HepG2 (cell line): Measurements from ENCODE around the gene ELFN1. TPM values are rescaled to one million over a fixed set of nuclear protein-coding genes. Genes with fewer than 3 reads are reported as not detected.

ENCODE experiments used
- CHD2 ChIP-seq: IDR thresholded peaks from 2 replicates; pipeline ENCODE4 v1.6.1; 2011; ENCODE audit warnings: low read depth, low read length, improper control_type of control experiment
- FOXO1 ChIP-seq: sonication (generic); formaldehyde crosslinking; IDR thresholded peaks from 2 replicates; pipeline ENCODE4 v1.4.0; 2020; ENCODE audit warnings: missing genetic modification reagents
- NCOA5 ChIP-seq: sonication (generic); formaldehyde crosslinking; IDR thresholded peaks from 2 replicates; pipeline ENCODE4 v1.4.0; 2020; ENCODE audit warnings: missing genetic modification reagents
- NFE2 ChIP-seq: sonication (generic); formaldehyde crosslinking; IDR thresholded peaks from 2 replicates; pipeline ENCODE4 v1.4.0; 2020; ENCODE audit warnings: missing genetic modification reagents
- NR1H2 ChIP-seq: sonication (generic); formaldehyde crosslinking; IDR thresholded peaks from 2 replicates; pipeline ENCODE4 v1.8.1; 2022; ENCODE audit warnings: low read depth, missing genetic modification reagents, borderline replicate concordance
- PHF20 ChIP-seq: sonication (generic); formaldehyde crosslinking; IDR thresholded peaks from 2 replicates; pipeline ENCODE4 v1.5.0; 2020; ENCODE audit warnings: mild to moderate bottlenecking, missing genetic modification reagents
- SRSF4 ChIP-seq: fragments of 200-400 bp; formaldehyde crosslinking; IDR thresholded peaks from one replicate; pipeline ENCODE4 v1.6.1; 2018; ENCODE audit warnings: mild to moderate bottlenecking, low read depth, low read length, moderate library complexity; ENCODE audit not compliant: poor library complexity, severe bottlenecking
- TRIM24 ChIP-seq: sonication (generic); formaldehyde crosslinking; IDR thresholded peaks from 2 replicates; pipeline ENCODE4 v1.8.0; 2022; ENCODE audit warnings: mild to moderate bottlenecking, missing genetic modification reagents
- ZNF225 ChIP-seq: sonication (generic); formaldehyde crosslinking; IDR thresholded peaks from 2 replicates; pipeline ENCODE4 v1.4.0; 2020; ENCODE audit warnings: mild to moderate bottlenecking, missing genetic modification reagents
- ZNF282 ChIP-seq: fragments of 450-650 bp; IDR thresholded peaks from 2 replicates; pipeline ENCODE4 v1.6.1; 2018; ENCODE audit not compliant: partially characterized antibody
- ZNF615 ChIP-seq: sonication (generic); formaldehyde crosslinking; IDR thresholded peaks from 2 replicates; pipeline ENCODE4 v1.5.0; 2020; ENCODE audit warnings: mild to moderate bottlenecking, missing genetic modification reagents, borderline replicate concordance
- ZNF737 ChIP-seq: sonication (generic); formaldehyde crosslinking; IDR thresholded peaks from 2 replicates; pipeline ENCODE4 v1.5.0; 2020; ENCODE audit warnings: missing genetic modification reagents, mild to moderate bottlenecking, borderline replicate concordance
- ZNF781 ChIP-seq: sonication (generic); formaldehyde crosslinking; IDR thresholded peaks from 2 replicates; pipeline ENCODE4 v1.5.1; 2020; ENCODE audit warnings: borderline replicate concordance, mild to moderate bottlenecking, missing genetic modification reagents; ENCODE audit errors: not compliant biosample characterization
- ZNF839 ChIP-seq: sonication (generic); formaldehyde crosslinking; IDR thresholded peaks from 2 replicates; pipeline ENCODE4 v1.4.0; 2020; ENCODE audit warnings: missing genetic modification reagents, mild to moderate bottlenecking, borderline replicate concordance
- polyA plus RNA-seq, 8 experiments: library from polyadenylated mRNA; depleted of rRNA in 3 of 8; stranded (reverse) in 7 of 8; unstranded in 1 of 8; fragments of >200 nt; fragmentation: Illumina TruSeq in 4 of 8; extraction: Trizol in 4 of 8; gene quantifications; 2 replicates each; pipeline versions ENCODE4 v1.2.1 to v1.2.3, GENCODE V29; 2011 to 2016; ENCODE audit warnings: low read depth in 4 of 8, missing spikeins in 1 of 8, mixed read lengths in 1 of 8; ENCODE audit not compliant: insufficient read depth in 1 of 8
- total RNA-seq, 5 experiments: library from RNA; depleted of rRNA; stranded (reverse); fragments of >200 nt; fragmentation: Illumina TruSeq; extraction: Trizol; gene quantifications; 2 replicates each; pipeline ENCODE4 v1.2.3, GENCODE V29; 2016; ENCODE audit warnings: low read depth in 1 of 5
- TF ChIP-seq, protein P1 (sequence below): sonication (generic); formaldehyde crosslinking; IDR thresholded peaks from 2 replicates; pipeline ENCODE4 v1.4.0; 2020; ENCODE audit warnings: missing genetic modification reagents, mild to moderate bottlenecking, borderline replicate concordance
- TF ChIP-seq, protein P2 (sequence below): IDR thresholded peaks from 2 replicates; pipeline ENCODE4 v1.6.1; 2012; ENCODE audit warnings: low read depth, low read length, improper control_type of control experiment
- TF ChIP-seq, protein P3 (sequence below): sonication (generic); formaldehyde crosslinking; IDR thresholded peaks from 2 replicates; pipeline ENCODE4 v1.9.0; 2021; ENCODE audit warnings: missing genetic modification reagents, mild to moderate bottlenecking, borderline replicate concordance
- TF ChIP-seq, protein P4 (sequence below): sonication (generic); formaldehyde crosslinking; IDR thresholded peaks from 2 replicates; pipeline ENCODE4 v1.9.0; 2021; ENCODE audit warnings: mild to moderate bottlenecking, missing genetic modification reagents

ELFN1 gene
- total and polyA plus RNA-seq, 2 of the 13 experiments (the other 11 are each of a cell fraction or from before 2014, with no cell fraction given) = 0.13 to 0.18 TPM

DNA sequence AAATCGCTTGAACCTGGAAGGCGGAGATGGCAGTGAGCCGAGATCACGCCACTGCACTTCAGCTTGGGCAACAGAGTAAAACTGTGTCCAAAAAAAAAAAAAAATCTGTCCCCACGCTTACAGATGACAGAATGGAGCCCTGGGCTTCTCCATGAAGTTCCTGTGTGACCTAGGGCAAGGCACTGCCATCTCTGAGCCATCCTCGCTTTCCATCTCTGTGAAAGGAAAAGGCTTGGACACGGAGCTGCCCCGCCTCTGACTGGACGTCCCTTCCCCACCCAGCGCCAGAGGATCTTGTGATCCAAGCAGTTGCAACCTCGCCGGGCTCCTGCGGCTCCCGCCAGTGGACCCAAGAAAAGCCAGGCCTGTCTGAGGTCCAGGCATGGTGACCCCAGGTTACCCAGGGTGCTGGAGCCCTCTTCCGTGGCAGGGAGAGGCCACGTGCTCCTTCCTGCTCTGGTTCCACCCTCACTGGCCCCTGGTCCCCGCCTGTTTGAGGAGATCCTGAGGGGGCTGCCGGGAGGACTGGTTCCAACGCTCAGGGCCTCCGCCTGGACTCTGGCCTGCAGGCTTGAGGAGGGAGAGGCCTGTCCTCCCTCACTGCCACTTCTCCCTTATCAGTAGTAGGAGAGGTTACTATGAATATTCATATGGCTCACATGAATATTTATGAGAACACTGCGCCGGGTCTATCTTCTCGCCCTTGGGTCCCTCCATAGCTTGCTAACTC, 25.6 kb upstream of the ELFN1 start (continued):
- TF ChIP-seq, protein P1, sequence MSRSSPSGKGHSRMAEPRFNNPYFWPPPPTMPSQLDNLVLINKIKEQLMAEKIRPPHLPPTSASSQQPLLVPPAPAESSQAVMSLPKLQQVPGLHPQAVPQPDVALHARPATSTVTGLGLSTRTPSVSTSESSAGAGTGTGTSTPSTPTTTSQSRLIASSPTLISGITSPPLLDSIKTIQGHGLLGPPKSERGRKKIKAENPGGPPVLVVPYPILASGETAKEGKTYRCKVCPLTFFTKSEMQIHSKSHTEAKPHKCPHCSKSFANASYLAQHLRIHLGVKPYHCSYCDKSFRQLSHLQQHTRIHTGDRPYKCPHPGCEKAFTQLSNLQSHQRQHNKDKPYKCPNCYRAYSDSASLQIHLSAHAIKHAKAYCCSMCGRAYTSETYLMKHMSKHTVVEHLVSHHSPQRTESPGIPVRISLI (CRISPR knock-in tag) = no peak
- TF ChIP-seq, protein P2, sequence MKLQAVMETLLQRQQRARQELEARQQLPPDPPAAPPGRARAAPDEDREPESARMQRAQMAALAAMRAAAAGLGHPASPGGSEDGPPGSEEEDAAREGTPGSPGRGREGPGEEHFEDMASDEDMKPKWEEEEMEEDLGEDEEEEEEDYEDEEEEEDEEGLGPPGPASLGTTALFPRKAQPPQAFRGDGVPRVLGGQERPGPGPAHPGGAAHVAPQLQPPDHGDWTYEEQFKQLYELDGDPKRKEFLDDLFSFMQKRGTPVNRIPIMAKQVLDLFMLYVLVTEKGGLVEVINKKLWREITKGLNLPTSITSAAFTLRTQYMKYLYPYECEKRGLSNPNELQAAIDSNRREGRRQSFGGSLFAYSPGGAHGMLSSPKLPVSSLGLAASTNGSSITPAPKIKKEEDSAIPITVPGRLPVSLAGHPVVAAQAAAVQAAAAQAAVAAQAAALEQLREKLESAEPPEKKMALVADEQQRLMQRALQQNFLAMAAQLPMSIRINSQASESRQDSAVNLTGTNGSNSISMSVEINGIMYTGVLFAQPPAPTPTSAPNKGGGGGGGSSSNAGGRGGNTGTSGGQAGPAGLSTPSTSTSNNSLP = no peak
- TF ChIP-seq CHD2 (no peak), ZNF282 (no peak), ZNF225 (CRISPR knock-in tag) (no peak), NCOA5 (CRISPR knock-in tag) (no peak), ZNF615 (no peak), FOXO1 (CRISPR knock-in tag) (no peak), PHF20 (CRISPR knock-in tag) (no peak), ZNF839 (CRISPR knock-in tag) (no peak), ZNF737 (no peak), SRSF4 (no peak), TRIM24 (CRISPR knock-in tag) (no peak), NR1H2 (CRISPR knock-in tag) (no peak), ZNF781 (CRISPR knock-in tag) (no peak), NFE2 (no peak)
- TF ChIP-seq, protein P3, sequence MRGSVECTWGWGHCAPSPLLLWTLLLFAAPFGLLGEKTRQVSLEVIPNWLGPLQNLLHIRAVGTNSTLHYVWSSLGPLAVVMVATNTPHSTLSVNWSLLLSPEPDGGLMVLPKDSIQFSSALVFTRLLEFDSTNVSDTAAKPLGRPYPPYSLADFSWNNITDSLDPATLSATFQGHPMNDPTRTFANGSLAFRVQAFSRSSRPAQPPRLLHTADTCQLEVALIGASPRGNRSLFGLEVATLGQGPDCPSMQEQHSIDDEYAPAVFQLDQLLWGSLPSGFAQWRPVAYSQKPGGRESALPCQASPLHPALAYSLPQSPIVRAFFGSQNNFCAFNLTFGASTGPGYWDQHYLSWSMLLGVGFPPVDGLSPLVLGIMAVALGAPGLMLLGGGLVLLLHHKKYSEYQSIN (CRISPR knock-in tag) = no peak
- TF ChIP-seq, protein P4, sequence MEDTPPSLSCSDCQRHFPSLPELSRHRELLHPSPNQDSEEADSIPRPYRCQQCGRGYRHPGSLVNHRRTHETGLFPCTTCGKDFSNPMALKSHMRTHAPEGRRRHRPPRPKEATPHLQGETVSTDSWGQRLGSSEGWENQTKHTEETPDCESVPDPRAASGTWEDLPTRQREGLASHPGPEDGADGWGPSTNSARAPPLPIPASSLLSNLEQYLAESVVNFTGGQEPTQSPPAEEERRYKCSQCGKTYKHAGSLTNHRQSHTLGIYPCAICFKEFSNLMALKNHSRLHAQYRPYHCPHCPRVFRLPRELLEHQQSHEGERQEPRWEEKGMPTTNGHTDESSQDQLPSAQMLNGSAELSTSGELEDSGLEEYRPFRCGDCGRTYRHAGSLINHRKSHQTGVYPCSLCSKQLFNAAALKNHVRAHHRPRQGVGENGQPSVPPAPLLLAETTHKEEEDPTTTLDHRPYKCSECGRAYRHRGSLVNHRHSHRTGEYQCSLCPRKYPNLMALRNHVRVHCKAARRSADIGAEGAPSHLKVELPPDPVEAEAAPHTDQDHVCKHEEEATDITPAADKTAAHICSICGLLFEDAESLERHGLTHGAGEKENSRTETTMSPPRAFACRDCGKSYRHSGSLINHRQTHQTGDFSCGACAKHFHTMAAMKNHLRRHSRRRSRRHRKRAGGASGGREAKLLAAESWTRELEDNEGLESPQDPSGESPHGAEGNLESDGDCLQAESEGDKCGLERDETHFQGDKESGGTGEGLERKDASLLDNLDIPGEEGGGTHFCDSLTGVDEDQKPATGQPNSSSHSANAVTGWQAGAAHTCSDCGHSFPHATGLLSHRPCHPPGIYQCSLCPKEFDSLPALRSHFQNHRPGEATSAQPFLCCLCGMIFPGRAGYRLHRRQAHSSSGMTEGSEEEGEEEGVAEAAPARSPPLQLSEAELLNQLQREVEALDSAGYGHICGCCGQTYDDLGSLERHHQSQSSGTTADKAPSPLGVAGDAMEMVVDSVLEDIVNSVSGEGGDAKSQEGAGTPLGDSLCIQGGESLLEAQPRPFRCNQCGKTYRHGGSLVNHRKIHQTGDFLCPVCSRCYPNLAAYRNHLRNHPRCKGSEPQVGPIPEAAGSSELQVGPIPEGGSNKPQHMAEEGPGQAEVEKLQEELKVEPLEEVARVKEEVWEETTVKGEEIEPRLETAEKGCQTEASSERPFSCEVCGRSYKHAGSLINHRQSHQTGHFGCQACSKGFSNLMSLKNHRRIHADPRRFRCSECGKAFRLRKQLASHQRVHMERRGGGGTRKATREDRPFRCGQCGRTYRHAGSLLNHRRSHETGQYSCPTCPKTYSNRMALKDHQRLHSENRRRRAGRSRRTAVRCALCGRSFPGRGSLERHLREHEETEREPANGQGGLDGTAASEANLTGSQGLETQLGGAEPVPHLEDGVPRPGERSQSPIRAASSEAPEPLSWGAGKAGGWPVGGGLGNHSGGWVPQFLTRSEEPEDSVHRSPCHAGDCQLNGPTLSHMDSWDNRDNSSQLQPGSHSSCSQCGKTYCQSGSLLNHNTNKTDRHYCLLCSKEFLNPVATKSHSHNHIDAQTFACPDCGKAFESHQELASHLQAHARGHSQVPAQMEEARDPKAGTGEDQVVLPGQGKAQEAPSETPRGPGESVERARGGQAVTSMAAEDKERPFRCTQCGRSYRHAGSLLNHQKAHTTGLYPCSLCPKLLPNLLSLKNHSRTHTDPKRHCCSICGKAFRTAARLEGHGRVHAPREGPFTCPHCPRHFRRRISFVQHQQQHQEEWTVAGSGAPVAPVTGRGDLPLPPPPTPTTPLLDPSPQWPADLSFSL (CRISPR knock-in tag) = no peak
